ENCODE measurements around the gene CAPG.

Gene CAPG

DNA sequence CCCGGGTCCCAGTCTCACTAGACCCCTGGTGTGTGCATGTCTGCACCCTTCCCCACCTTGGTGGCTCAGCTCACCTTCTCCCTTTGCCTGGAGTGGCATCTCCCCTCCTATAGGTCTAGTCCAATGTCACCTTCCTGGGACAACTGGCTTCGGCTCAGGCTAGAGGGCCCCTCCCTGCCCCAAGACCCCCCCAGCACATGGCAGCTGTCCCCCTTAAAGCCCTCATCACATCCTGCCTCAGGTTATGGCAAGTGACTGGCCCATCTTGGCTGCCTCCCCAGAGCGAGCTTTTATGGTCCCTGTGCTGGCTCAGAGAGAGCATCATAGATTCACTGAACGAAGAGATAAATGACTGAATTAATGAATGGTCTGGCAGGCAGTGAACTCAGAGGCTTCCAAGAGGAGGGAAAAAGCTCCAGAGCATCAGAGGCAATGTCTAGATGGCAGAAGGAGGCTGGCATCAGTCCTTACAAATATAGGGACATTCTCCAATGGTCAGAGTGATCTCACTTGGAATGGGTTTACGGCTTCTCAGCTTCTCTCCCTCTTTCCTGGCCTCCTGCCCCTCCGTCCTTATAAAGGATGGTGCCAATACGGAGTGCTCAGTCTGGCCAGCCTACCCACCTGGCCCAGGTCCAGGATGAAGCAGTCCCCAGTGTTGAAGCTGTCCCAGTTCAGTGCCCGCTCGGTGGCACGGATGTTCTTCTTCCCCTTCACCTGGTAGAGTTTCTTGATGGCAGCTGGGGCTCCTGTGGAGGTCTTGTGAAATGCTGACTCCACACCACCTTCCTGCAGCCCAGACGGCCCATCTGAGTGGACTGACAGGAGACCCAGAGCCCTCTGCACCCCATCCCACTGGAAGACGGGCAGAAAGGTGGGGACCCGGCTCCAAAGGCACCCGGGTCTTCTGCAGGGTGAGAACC lies 9.4 kb downstream of the CAPG start:
- Histone ChIP-seq H3K36me3 (ENCODE audit: control insufficient read depth, insufficient read depth, low read length) (no peaks in the 10 kb centered on the region), H3K27ac (peak overlapping the region; percentile 97), H3K4me3 (ENCODE audit: low read depth, low read length) (no peak overlapping the region), H2AFZ (no peak overlapping the region), H3K4me1 (peaks cover 71% of the 10 kb centered on the region), H3K4me2 (ENCODE audit: low read length) (no peak overlapping the region), H3K79me2 (peaks cover 13% of the 10 kb centered on the region), H3K9ac (no peak overlapping the region), H3K9me3 (ENCODE audit: control insufficient read depth, low read length) (no peaks in the 10 kb centered on the region), H3K27me3 (ENCODE audit: control insufficient read depth, insufficient read depth, low read length) (no peaks in the 10 kb centered on the region)
- TF ChIP-seq, protein P1, sequence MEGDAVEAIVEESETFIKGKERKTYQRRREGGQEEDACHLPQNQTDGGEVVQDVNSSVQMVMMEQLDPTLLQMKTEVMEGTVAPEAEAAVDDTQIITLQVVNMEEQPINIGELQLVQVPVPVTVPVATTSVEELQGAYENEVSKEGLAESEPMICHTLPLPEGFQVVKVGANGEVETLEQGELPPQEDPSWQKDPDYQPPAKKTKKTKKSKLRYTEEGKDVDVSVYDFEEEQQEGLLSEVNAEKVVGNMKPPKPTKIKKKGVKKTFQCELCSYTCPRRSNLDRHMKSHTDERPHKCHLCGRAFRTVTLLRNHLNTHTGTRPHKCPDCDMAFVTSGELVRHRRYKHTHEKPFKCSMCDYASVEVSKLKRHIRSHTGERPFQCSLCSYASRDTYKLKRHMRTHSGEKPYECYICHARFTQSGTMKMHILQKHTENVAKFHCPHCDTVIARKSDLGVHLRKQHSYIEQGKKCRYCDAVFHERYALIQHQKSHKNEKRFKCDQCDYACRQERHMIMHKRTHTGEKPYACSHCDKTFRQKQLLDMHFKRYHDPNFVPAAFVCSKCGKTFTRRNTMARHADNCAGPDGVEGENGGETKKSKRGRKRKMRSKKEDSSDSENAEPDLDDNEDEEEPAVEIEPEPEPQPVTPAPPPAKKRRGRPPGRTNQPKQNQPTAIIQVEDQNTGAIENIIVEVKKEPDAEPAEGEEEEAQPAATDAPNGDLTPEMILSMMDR (IDR thresholded peaks at IDR 0.05): no peak

DNA sequence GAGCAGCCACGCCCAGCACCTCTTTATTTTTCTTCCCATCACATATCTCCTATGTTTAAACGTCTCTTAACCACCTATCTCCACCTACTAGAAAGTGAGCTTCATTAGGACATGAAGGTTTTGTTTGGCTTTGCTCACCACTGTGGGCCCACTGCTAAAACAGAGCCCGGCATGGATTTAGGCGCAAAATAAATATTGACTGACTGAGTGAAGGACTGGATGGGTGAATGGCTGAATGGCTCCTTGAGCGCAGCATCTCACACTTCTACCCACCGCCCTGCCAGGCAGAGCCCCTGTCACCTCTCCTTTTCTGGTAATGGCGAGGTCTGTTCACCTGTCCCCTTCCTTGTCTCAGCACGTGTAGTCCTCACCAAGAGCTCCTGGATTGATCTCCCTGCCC lies 10.1 kb downstream of the CAPG start:
- Histone ChIP-seq H3K4me1 (peaks cover 72% of the 10 kb centered on the region), H3K9ac (no peak overlapping the region), H3K27ac (peak overlapping the region; percentile 97), H3K4me2 (ENCODE audit: low read length) (no peak overlapping the region), H3K9me3 (ENCODE audit: control insufficient read depth, low read length) (no peaks in the 10 kb centered on the region), H3K79me2 (peaks cover 13% of the 10 kb centered on the region), H2AFZ (no peak overlapping the region), H3K4me3 (ENCODE audit: low read depth, low read length) (no peak overlapping the region), H3K27me3 (ENCODE audit: control insufficient read depth, insufficient read depth, low read length) (no peaks in the 10 kb centered on the region), H3K36me3 (ENCODE audit: control insufficient read depth, insufficient read depth, low read length) (no peaks in the 10 kb centered on the region)
- TF ChIP-seq, protein P1 (IDR thresholded peaks at IDR 0.05): no peak

DNA sequence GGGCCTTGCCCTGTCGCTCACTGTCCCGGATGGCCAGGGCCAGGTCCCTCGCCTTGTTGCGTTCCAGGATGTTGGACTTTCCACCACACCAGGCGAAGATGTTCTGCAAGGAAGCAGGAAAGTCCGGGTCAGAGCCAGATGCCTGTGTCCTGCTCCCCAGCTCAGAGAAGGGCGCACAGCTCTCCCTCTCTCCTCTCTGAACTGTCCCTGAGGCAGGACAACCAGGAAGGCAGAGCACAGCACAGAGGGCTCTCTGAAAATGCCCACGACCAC lies 11.0 kb downstream of the CAPG start:
- H3K9me3 ChIP-seq (ENCODE audit: control insufficient read depth, low read length): no peaks in the 10 kb centered on the region
- no peak overlapping the region for H3K4me2 ChIP-seq (ENCODE audit: low read length)
- no peaks in the 10 kb centered on the region for H3K36me3 ChIP-seq (ENCODE audit: control insufficient read depth, insufficient read depth, low read length)
- peak overlapping the region; percentile 97 for H3K27ac ChIP-seq
- H3K4me3 ChIP-seq (ENCODE audit: low read depth, low read length): no peak overlapping the region
- TF ChIP-seq, protein P1 (IDR thresholded peaks at IDR 0.05): no peak
- H3K79me2 ChIP-seq: peaks cover 13% of the 10 kb centered on the region
- H2AFZ ChIP-seq: peak overlapping the region; percentile 22
- no peaks in the 10 kb centered on the region for H3K27me3 ChIP-seq (ENCODE audit: control insufficient read depth, insufficient read depth, low read length)
- no peak overlapping the region for H3K9ac ChIP-seq
- H3K4me1 ChIP-seq: peaks cover 79% of the 10 kb centered on the region

DNA sequence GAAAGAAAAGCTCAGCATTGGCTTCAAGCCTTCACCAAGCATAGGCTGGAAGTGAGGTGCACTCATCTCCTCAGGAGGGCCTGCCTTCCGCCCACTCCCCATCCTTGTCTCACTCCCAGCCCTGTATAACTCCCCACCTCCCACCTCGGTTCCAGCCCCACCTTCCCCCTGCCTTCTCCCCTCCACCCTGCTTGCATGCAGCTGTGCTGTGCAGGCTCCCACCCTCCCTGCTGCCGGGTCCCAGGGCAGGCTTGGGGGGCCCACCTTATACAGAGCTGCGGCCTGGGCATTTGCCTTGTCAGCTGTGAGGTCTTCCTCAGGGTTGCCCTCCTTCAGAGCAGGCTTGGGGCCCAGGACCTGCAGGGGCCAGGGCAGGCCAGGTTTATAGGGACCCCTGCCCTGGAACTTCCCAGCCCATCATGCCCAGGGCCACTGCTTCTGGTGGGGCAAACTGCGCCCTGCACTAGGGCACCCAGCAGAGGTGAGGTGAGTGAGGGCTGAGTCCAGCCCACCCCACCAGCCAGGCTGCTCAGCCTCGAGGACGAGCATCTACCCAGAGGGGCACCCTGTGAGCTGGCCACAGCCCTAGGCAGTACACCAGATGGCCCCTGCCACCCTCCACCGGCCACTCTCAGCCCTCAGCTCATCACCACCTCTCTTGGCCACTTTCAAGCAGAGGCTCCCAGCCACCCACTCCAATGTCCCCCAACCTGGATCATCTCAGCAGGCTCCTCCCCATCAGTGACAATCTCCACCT lies 11.6 kb downstream of the CAPG start:
- Histone ChIP-seq H3K4me2 (ENCODE audit: low read length) (peak overlapping the region; percentile 93), H3K79me2 (peaks cover 13% of the 10 kb centered on the region), H3K4me1 (peaks cover 83% of the 10 kb centered on the region), H3K4me3 (ENCODE audit: low read depth, low read length) (no peak overlapping the region), H3K36me3 (ENCODE audit: control insufficient read depth, insufficient read depth, low read length) (no peaks in the 10 kb centered on the region), H3K27ac (peak overlapping the region; percentile 97), H3K9me3 (ENCODE audit: control insufficient read depth, low read length) (no peaks in the 10 kb centered on the region), H3K27me3 (ENCODE audit: control insufficient read depth, insufficient read depth, low read length) (no peaks in the 10 kb centered on the region), H2AFZ (peak overlapping the region; percentile 22), H3K9ac (no peak overlapping the region)
- TF ChIP-seq, protein P1 (IDR thresholded peaks at IDR 0.05): no peak
